Pancreas (tissue), 10 donors: ENCODE measurements around the gene ZNF627. TPM values are rescaled to one million over a fixed set of nuclear protein-coding genes. Genes with fewer than 3 reads are reported as not detected.
A peak's percentile ranks its signal among the peaks of the same experiment; 100 is the strongest.

ENCODE experiments used
- ATAC-seq, 4 donors: fragments of 200-7000 bp; cut with Tn5 transposase; one replicate each; pipeline versions ENCODE4 v1.8.0 to v1.9.1; 2020; ENCODE audit warnings: mild to moderate bottlenecking in 4 of 4, moderate library complexity in 4 of 4
- DNase-seq, 6 donors: peaks; one replicate each; pipeline ENCODE4 v3.0.0-alpha.2; 2020
- FAIRE-seq: peaks from 2 replicates; lab custom pipeline; 2012; peaks lifted over from hg19 to GRCh38; lab: Jason Lieb, UNC
- H3K27ac ChIP-seq, 4 donors: fragments of 200-600 bp; sonication (generic); 1 replicate in 3 of 4; 2 replicates in 1 of 4; pipeline versions ENCODE4 v1.5.0 to v1.8.0; 2020
- H3K27me3 ChIP-seq, 4 donors: fragments of 200-600 bp; one replicate each; pipeline ENCODE4 v1.8.0; 2021
- H3K36me3 ChIP-seq, 3 donors: fragments of 200-600 bp; sonication (generic) in 1 of 3; one replicate each; pipeline versions ENCODE4 v1.5.0 to v1.8.0; 2020 to 2021
- H3K4me1 ChIP-seq, 3 donors: fragments of 200-600 bp; one replicate each; pipeline ENCODE4 v1.8.0; 2021
- H3K4me3 ChIP-seq, 4 donors: fragments of 200-600 bp; sonication (generic) in 2 of 4; one replicate each; pipeline versions ENCODE4 v1.5.0 to v1.8.0; 2020 to 2021
- H3K9me3 ChIP-seq, 4 donors: fragments of 200-600 bp; one replicate each; pipeline ENCODE4 v1.8.0; 2021
- CTCF ChIP-seq, 4 donors: fragments of 200-600 bp; sonication (generic) in 3 of 4; IDR thresholded peaks; one replicate each; pipeline versions ENCODE4 v1.5.0 to v1.8.0; 2021; ENCODE audit warnings: antibody characterized with exemption in 4 of 4
- WGBS, 2 donors: extraction: QIAGEN DNeasy Blood & Tissue Kit; methylation state at CpG; one replicate each; pipeline ENCODE4 v1.1.7; 2013; 5-methylcytosine and 5-hydroxymethylcytosine counted together
- intact Hi-C, 3 donors: fragments of 100-400 bp; cut with DNase I; formaldehyde crosslinking; loops; one replicate each; pipeline versions ENCODE4 v1.11.1 to v1.14.2; 2022
- polyA plus RNA-seq, 2 donors: library from polyadenylated mRNA; stranded (reverse); fragments of 200-250 nt; gene quantifications; one replicate each; pipeline ENCODE4 v1.2.3, GENCODE V29; 2013
- total RNA-seq, 6 donors: library from RNA; stranded (reverse); fragmentation: NEBNext Ultra II Directional in 4 of 6; extraction: Animal tissue kit (Norgen Biotek cat#: 25700) in 4 of 6; gene quantifications; one replicate each; pipeline versions ENCODE4 v1.2.1 to v1.2.4, GENCODE V29; 2021 to 2023
- donor health status: healthy with polysubstance abuse.
- donor health status: DM: no; HTN: no; CAD: no; lungs with moderate emphysema.
- donor health status: DM: no; HTN: no; CAD: no.
- donor health status: control.
- donor health status: control.
- donor health status: Bipolar disorder and iron deficiency.
- donor health status: DM: yes; HTN: yes; CAD: no.
- donor health status: DM: no; HTN: no; CAD: no.
- donor health status: DM: no; HTN: no; CAD: no.
- donor health status: DM: yes; HTN: yes; CAD: no.

ZNF627 gene
- total and polyA plus RNA-seq, 8 donors = 4.4 to 8.5 (median 5.8) TPM

- intact Hi-C loops = loop anchor here in 1 of 3 donors (10.0 kb wide), 1 partner anchor 83 kb away; no protein-coding TSS in a partner anchor
- DNase-seq (no peak), FAIRE-seq (no peak), ATAC-seq (peak in 2 of 4 donors; percentile 11 to 12)
- Histone ChIP-seq H3K27me3 (no peaks in the 10 kb centered on the region), H3K9me3 (no peaks in the 10 kb centered on the region), H3K4me3 (peak within 1 kb of the TSS; percentile 8 to 40 (median 28)), H3K4me1 (peaks cover 0 to 7% (median 0%) of the 10 kb centered on the region in 3 donors), H3K36me3 (no peaks in the 10 kb centered on the region), H3K27ac (peak within 1 kb of the TSS in 1 of 4 donors; percentile 65)
- no peak for TF ChIP-seq CTCF (IDR thresholded peaks at IDR 0.05)
- 79 to 87% methylated on average over 18 of the region's 18 CpGs for WGBS, 2 donors
Observed at GRCh38 chr19:11577451-11578257, 19.6 kb upstream of the ZNF627 start, which contains the start of gene ACP5. ACP5 (minus strand) TSS chr19:11577645; CDS start chr19:11577317, 328 bp downstream.

DNA sequence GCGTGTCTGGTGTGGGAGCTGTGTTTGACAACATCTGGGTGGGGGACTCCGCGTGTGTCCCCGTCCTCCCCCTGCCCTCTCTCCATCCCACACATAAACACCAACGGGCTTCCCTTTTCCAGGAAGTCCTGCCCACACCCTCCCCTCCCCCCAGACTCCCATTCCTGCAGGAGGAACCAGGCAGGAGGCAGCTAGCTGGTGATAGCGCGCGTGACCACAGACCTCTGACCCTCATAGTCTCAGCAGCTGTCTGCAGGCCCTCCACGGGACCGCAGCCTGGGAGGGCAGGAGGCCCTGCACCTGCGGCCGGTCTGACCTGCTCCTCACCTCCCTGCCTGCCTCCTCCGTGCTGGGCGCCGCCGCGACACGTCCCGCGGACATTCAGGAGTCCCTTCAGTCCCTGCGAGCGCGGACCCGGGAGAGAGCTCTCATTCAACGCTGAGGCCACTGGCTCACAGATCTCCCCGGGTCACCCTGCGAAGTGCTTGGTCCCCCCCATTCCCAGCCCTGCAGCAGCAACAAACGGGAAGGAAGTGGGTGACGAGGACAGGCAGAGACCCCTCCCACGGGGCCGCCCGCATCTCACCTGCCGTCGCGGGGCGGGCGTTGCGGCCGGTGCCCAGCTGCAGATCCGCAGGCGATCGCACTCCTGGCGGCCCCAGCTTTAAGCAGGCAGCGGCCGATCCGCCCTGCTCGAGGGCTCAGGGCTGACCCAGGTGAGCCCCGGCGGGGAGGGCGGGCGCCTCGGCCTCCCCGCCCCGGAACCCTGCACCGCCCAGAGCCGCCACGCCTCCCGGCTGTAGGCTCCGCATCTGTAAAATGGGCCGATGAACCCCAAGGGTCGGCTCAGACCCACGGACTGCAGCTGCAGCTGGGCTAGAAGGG, 18.8 kb upstream of the ZNF627 start:
- 28% methylated on average over 61 to 62 of the region's 62 CpGs for WGBS, 2 donors
- ATAC-seq = peak; percentile 24 to 76 (median 51)
- peak overlapping the region; percentile 8 to 40 (median 28) for H3K4me3 ChIP-seq
- H3K9me3 ChIP-seq = no peaks in the 10 kb centered on the region
- FAIRE-seq = no peak
- DNase-seq = peak in 4 of 6 donors; percentile 31 to 75 (median 48)
- no peaks in the 10 kb centered on the region for H3K36me3 ChIP-seq
- intact Hi-C loops = loop anchor here in 1 of 3 donors (10.0 kb wide), 1 partner anchor 84 kb away; no protein-coding TSS in a partner anchor
- no peaks in the 10 kb centered on the region for H3K27me3 ChIP-seq
- peak overlapping the region in 1 of 4 donors; percentile 65 for H3K27ac ChIP-seq
- peaks cover 0 to 7% (median 0%) of the 10 kb centered on the region in 3 donors for H3K4me1 ChIP-seq
- TF ChIP-seq CTCF (IDR thresholded peaks at IDR 0.05) = no peak

DNA sequence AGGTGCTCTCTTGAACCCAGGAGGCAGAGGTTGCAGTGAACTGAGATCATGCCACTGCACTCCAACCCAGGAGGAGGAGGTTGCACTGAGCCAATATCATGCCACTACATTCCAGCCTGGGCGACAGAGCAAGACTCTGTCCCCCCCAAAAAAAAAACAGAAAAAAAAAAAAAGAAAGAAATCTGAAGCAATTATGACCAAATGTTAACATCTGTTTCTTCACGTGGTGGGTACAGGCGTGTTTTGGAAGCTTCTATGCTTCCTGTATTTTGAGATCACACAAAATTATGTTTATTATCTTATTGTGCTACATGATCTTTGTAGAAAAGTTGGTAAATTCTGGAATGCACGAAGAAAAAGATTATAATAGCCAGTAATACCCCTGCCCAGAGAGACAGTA, 17.2 kb upstream of the ZNF627 start:
- WGBS, 2 donors = 71 to 76% methylated on average over 4 of the region's 4 CpGs
- no peak overlapping the region for H3K4me3 ChIP-seq
- FAIRE-seq (no peak), DNase-seq (no peak), ATAC-seq (no peak)
- no peaks in the 10 kb centered on the region for H3K36me3 ChIP-seq
- H3K4me1 ChIP-seq = peaks cover 0 to 7% (median 0%) of the 10 kb centered on the region in 3 donors
- H3K9me3 ChIP-seq = no peaks in the 10 kb centered on the region
- TF ChIP-seq CTCF (IDR thresholded peaks at IDR 0.05) = no peak
- H3K27ac ChIP-seq = no peak overlapping the region
- intact Hi-C loops = no loop called here
- H3K27me3 ChIP-seq = no peaks in the 10 kb centered on the region

GRCh38 chr19:11581740-11582139, 15.5 kb upstream of the ZNF627 start:
- intact Hi-C loops = no loop called here
- H3K27ac ChIP-seq = peak overlapping the region in 3 of 4 donors; percentile 11 to 48 (median 28)
- no peaks in the 10 kb centered on the region for H3K36me3 ChIP-seq

More at GRCh38 chr19:11581740-11582139, 15.5 kb upstream of the ZNF627 start:
- DNase-seq (no peak), FAIRE-seq (no peak), ATAC-seq (peak; percentile 18 to 31 (median 24))
- Histone ChIP-seq H3K27me3 (no peaks in the 10 kb centered on the region), H3K4me3 (no peak overlapping the region), H3K9me3 (no peaks in the 10 kb centered on the region), H3K4me1 (peaks cover 0 to 7% (median 0%) of the 10 kb centered on the region in 3 donors)
- 34 to 38% methylated on average over 3 of the region's 3 CpGs for WGBS, 2 donors
- no peak for TF ChIP-seq CTCF (IDR thresholded peaks at IDR 0.05)
